ENCODE results near the gene KRT75. TPM values are rescaled to one million over a fixed set of nuclear protein-coding genes. Genes with fewer than 3 reads are reported as not detected.

KRT75 gene
- total RNA-seq, 1 donor, result not detected

GRCh38 chr12:52441320-52441911, 7.2 kb upstream of the KRT75 start:
- H3K4me3 ChIP-seq (ENCODE audit: low read depth, low read length), result no peak overlapping the region
- no peak for TF ChIP-seq CTCF (IDR thresholded peaks at IDR 0.05; ENCODE audit: insufficient read depth, low read length)
- no peak for DNase-seq (ENCODE audit: low read depth)

GRCh38 chr12:52440821-52441319, 6.7 kb upstream of the KRT75 start:
- DNase-seq (ENCODE audit: low read depth), result peak; percentile 2
- no peak for TF ChIP-seq CTCF (IDR thresholded peaks at IDR 0.05; ENCODE audit: insufficient read depth, low read length)
- H3K4me3 ChIP-seq (ENCODE audit: low read depth, low read length), result no peak overlapping the region

GRCh38 chr12:52439845-52440244, 5.7 kb upstream of the KRT75 start:
- no peak for DNase-seq (ENCODE audit: low read depth)
- H3K4me3 ChIP-seq (ENCODE audit: low read depth, low read length), result no peak overlapping the region
- no peak for TF ChIP-seq CTCF (IDR thresholded peaks at IDR 0.05; ENCODE audit: insufficient read depth, low read length)

- DNase-seq (ENCODE audit: low read depth), result no peak
- TF ChIP-seq CTCF (IDR thresholded peaks at IDR 0.05; ENCODE audit: insufficient read depth, low read length), result no peak
- no peak overlapping the region for H3K4me3 ChIP-seq (ENCODE audit: low read depth, low read length)
These were observed 5.2 kb upstream of the KRT75 start for GRCh38 chr12:52439420-52439819.

GRCh38 chr12:52438305-52439301, 4.4 kb upstream of the KRT75 start:
- no peak for TF ChIP-seq CTCF (IDR thresholded peaks at IDR 0.05; ENCODE audit: insufficient read depth, low read length)
- no peak for DNase-seq (ENCODE audit: low read depth)
- H3K4me3 ChIP-seq (ENCODE audit: low read depth, low read length), result no peak overlapping the region

GRCh38 chr12:52437508-52437907, 3.3 kb upstream of the KRT75 start:
- no peak for TF ChIP-seq CTCF (IDR thresholded peaks at IDR 0.05; ENCODE audit: insufficient read depth, low read length)
- DNase-seq (ENCODE audit: low read depth), result no peak

More at GRCh38 chr12:52437508-52437907, 3.3 kb upstream of the KRT75 start:
- no peak overlapping the region for H3K4me3 ChIP-seq (ENCODE audit: low read depth, low read length)
